Islet of Langerhans (tissue), 1 donor: ENCODE data around the gene PTPRJ.
A peak's percentile ranks its signal among the peaks of the same experiment; 100 is the strongest.

ENCODE experiments used
- FAIRE-seq: peaks from one replicate; lab custom pipeline; 2011; peaks lifted over from hg19 to GRCh38; lab: Jason Lieb, UNC

The PTPRJ gene

DNA sequence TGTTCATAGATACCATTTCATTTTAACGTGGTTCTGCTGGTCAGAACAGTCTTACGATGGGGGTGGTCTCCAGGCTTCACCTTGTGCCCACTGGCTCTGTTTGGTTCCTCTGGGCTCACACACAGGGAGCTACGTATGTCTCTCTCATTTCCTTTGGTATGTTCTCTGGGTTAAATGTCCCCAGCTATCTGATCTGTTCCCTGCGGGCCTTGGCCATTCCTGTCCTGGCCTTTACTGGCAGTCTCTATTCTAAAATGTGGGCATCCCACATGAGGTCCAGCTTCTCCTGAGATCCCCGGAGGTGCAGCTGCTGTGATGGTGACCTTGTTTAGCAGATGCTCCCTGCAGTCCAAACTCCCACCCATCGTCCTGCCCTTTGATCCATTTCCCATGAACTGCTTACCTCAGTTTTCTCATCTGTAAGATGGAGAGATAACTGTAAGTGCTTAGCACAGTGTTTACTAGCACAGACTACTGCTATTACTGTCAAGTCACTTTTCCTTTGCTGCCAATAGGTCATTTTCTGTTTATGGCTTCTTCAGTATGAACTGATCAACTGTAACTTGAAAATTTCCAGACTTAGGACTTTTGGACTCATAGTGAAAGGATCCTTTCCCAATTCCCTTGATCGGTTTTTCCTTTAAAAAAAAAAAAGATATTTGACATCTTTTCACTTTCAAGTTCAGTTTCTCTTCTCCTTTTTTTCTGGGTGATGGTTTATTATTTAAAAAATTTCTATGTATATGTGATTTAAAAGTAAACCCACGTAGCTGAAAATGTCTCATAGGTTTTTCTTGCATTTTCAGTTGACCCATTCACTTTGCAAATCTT lies 92.9 kb downstream of the PTPRJ start:
- FAIRE-seq: no peak

DNA sequence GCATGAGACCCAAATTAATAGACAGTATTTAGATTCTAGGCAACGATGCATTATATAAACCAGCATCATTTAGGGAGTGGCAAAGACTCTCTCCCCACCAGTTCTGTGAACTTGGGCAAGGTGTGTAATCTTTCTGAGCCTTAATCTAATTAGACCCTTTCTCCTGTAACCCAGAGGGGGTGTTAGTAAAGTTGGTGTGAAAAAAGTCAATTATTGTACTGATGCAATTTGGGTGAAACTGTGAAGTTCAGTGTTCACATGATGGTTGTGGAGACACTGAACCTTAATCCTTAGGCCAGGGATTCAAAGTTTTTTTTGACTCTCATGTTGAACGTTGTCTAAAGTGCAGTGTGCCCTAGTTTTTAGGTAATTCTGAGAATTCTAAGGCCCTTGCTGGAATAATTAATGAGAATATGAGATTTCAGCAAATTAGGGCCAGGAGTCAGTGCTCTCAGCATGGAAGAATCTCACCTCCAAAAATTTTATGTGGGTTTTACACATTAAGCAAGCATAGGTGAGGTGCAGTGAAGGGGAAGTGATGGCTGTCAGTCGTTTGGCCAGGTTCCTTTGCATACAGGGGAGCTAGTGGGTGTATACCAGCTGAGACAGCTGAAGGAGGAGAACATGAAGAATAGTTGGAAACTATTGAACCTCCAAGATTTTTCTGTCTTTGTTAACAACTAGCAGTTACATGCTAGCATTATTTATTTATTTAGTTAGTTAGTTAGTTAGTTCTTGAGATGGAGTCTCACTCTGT lies 94.2 kb downstream of the PTPRJ start:
- no peak for FAIRE-seq

- FAIRE-seq: no peak
Observed at GRCh38 chr11:48075637-48076036, 95.3 kb downstream of the PTPRJ start.

GRCh38 chr11:48077251-48077650 lies 96.9 kb downstream of the PTPRJ start:
- FAIRE-seq: no peak

GRCh38 chr11:48078689-48079088 lies 98.3 kb downstream of the PTPRJ start:
- no peak for FAIRE-seq

DNA sequence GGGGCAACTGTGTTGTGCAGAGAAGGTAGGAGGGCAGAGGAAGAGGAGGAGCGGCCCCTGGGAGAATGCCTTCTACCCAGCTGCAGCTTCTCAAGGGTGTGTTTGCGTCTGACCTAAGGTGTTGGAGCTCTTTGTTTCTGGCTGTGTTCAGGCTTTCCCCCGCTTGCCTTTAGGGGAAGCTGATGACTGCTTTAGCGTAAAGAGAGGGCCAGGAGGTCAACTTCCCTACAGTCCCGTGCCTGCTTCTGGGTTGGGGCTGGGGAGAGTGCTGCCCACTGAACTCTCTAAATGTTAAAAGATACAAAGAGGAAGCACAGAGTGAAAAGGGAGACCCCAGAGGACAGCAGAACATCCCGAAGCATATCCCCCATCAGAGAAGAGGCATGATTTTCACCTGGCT lies 99.2 kb downstream of the PTPRJ start:
- FAIRE-seq: no peak

DNA sequence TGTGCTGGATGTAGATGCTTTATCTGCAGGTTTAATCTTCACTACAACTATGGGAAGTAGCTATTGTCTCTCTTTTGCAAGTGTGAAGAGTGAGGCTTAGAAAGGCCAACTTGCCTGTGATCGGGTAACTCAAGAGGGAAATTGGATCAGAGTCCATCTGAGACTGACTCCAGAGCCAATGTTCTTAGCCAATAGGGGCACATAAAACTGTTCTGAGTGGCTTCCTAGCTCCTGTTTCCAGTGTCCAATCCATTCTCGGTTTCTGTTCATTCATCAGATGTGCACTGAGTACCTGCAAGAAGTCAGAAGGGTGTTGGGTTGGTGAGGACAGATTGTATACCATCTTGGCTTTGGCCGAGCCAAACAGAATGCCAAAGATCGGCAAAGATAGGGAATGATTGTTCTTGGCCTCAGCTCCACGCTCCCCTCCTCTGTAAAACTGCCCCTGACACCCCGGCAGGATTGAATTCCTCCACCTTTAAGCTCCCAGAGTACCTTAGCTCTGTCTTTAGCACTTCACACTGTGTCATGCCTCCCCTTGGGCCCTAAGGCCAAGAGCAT lies 100.0 kb downstream of the PTPRJ start:
- FAIRE-seq: no peak

- FAIRE-seq: no peak
Observed at GRCh38 chr11:48081151-48082010, 101.0 kb downstream of the PTPRJ start.

DNA sequence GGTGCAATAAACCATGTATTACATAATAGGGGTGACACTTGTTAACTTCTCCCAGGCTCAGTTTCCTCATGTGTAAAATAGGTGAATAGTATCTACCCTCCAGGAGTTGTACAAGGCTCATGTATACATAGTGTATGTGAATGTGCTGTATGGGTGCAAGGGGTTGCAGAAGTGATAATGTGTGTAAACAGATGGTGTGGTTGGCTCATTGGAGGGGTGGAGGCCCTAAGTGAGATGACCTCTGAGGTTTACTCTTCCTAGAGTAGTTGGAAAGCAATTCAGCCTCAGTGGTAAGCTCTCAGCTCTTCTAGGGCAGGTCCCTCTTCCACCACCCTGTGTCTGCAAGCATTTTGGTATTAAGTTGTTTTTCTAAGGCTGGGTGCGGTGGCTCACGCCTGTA lies 102.4 kb downstream of the PTPRJ start:
- FAIRE-seq: no peak

DNA sequence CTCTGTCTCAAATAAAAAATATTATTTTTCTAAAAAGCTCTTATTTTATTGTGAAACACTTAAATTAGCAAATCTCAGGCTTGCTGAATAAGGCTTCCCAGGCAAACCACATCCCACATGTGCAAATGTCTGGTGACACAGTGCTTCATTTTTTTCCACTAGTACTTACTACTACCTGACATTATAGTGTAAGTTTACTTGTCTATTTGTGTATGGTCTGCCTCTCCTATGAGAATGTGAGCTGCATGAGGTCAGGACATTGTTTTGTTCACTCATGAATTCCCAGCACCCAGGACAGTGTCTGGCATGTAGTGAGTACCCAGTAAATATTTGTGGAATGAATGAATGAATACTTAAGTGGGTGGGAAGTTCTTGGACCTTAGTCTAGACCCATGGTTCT lies 103.1 kb downstream of the PTPRJ start:
- FAIRE-seq: no peak

DNA sequence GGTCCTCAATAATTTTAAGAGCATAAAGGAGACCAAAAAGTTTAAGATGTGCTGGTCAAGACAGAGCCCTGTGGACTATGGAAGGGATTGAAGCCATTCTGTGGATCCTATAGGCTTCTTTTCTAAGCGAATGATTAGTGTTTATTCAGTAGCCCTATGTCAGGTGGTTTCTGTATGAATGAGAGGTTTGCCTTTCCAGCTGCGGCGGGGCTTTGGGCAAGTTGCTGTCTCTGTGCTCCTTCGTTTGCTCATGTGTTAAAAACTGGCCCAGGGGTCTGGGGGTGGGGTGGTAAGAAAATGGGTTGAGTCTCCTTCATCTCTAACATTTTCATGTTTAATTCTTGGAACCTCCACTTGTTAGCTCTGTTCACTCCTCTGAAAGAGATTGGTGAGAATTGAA lies 105.3 kb downstream of the PTPRJ start:
- FAIRE-seq: no peak

DNA sequence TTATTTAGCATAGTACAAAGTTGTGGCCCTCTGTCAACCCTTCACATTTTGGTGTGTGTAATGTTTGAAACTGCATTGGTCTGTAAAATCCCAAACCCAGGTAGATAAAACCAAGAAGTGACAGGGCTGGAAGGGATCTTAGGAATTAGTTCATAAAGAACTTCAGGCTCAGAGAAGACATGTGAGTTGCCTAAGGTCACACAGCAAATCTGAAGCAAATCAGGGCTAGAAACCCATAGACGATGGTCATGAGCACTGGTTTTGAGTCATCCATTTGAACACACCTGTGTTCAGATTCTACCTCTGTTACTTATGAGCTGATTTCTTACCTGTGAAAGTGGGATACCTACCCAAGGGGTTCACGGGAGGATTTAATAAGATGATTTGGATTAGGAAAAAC lies 107.1 kb downstream of the PTPRJ start:
- FAIRE-seq: no peak

DNA sequence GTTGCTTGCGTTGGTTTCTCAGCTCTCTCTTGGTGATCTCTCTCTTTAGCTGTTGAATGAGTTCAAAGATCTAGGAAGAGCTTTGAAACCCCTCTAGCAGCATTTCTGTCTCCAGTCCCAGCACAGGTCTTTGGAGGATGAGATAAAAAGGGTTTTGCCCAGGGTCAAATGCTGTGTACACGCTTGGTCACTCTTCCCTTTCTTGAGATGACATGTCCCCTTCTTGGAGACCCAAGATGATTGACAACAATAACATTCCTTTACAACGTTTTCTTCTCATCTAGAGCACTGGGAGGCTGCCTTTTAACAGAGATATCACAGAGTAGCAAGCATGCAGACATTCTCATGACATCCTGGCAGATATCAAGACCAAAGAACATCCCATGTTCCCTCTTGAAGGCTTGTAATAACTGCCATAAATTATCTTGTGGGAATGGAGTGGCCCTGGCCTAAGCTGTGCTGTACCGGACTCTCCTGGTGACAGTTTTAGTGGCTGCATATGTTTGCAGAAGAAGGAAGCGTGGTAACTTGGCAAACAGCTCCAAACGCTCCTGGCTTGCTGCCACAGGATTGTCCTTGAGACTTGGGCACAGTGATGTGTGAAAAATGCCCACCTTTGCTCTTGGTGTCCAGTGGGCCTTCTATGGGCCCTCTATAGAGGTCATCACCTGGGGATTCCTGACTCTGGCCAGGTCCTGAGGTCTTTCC lies 107.8 kb downstream of the PTPRJ start:
- FAIRE-seq: no peak

DNA sequence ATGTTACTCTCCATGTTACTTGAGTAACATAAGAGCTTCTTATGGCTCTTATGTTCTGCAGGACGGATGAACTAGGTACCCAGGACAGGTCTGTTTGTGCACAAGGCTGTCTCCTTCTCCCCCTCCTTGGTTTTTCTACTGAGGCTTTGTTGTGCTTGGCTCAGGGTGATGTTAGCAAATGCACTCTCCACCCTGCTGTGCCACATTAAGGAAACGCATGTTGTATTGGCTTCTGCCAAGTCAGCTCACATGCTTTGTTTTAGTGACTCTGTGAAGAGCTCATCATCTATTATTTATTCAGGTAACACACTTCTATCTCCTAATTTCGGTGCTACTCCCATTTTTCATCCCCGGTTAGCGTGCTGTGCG lies 108.3 kb downstream of the PTPRJ start:
- FAIRE-seq: no peak

DNA sequence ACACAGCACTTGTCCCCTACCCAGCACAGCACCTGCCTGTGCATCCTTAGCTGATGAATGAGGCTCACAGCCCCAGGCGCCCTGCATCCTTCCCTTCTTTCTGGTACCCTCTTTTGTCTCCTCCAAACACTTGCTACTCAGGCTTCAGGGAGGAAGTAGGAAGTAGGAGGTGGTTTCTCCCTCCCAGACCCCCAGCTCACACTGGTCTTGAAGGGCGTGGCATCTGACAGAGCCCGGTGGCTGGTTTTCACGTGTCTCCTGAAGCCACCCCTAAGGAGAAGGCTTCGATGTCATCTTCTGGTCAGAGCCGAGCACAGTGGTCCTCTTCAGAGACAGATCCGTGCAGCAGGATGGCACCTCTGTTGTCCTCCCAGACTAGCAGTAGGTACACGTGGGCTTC lies 109.8 kb downstream of the PTPRJ start:
- FAIRE-seq: no peak

DNA sequence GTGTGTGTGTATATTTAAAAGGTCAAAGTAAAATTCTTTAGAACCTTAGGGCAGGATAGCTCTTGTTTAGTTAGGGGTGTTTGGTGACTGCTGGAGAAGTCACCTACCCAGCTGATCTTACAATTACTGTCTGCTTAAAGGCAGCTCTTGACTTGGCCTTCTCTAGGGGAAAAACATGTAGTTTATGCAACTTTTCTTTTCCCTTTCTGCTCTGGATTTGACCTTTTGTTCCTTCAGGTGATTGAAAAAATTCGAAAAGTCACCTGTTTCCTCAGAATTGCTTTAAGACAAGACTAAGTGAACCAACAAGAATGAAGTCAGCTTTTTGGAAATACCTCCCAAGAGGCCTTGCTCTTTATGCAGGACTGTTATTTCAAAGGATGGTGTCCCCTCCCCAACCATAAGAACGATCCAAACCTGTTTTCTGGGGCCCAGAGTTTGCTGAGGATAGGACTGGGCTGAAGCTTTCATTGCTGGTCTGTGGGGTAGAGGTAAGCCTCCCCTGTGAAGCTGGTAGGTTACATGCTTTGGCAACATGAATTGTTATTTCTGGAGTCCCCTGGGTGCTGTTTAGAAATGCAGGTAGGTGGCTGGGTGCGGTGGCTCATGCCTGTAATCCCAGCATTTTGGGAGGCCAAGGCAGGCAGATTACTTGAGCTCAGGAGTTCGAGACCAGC lies 111.2 kb downstream of the PTPRJ start:
- no peak for FAIRE-seq

DNA sequence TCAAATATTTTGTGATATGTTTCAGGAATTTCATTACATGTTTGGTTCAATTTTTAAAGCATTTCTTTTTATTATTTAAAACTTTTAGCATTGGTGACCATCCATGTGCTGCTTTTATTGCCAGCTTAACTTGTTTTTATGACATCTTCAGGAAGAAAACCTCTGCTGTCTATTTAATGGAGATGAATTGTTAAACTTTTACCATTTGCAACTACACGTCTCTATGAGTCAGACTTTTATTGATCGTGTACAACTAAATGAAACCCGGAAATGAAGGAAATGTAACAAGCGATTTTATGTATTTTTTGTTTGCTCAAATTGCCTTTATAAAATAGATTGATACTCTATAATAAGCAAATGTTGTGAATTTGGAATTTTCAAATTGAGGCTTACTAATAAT lies 113.0 kb downstream of the PTPRJ start:
- FAIRE-seq: peak; percentile 65

GRCh38 chr11:48093795-48094642 lies 113.7 kb downstream of the PTPRJ start:
- FAIRE-seq: peak; percentile 84

- no peak for FAIRE-seq
Observed at GRCh38 chr11:48094643-48095339, 114.4 kb downstream of the PTPRJ start.
